GM21723 (cell line): ENCODE results near the gene ADGRB3.
"Not testable (repeated sequence)": the region's sequence is repeated elsewhere in the genome, so short reads cannot be mapped to it uniquely, and the experiment has no call there.

Experiments
- ATAC-seq: cut with Tn5 transposase; IDR thresholded peaks from one replicate; pipeline ENCODE4 v1.9.1; 2021; ENCODE audit warnings: mild to moderate bottlenecking, moderate library complexity; ENCODE audit not compliant: unreplicated experiment

ADGRB3 gene

DNA sequence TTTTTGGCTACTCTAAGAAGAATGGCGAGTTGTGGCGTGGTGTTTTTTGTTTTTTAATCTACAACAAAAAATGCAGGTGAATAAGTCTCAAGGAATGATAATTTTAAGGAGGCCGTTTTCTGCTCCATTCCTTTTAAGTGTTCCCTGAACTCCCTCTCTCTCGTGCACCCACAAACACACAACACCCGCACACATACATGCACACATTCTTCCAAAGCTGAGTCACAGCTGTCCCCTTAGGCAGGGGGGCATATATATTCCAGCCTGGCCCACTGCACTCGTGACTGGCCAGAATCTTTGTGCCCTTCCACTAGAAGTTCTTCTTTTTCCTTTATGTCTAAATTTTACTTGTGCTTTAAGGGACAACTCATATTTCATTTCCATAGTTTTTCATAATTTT, 756.0 kb downstream of the ADGRB3 start:
- ATAC-seq, result no peak

DNA sequence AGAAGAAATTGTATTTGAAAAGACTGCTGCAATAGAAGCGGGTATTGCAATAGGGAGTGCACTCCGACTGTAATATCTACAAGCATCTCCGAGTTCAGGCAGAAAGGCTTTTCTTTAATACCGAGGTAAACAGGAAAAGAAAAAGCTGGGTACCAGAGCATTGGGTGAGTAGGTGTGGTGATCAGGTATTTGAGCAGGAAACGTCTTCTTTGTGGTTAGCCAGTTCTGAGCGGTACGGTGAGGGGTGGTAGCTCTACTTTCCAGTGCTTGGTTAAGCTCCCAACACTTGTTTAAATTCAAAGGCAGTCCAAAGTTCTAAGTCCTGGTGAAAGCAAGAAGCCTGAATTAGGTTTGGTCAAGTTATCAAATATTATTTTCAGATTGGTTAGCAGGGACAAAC, 757.7 kb downstream of the ADGRB3 start:
- ATAC-seq, result no peak

DNA sequence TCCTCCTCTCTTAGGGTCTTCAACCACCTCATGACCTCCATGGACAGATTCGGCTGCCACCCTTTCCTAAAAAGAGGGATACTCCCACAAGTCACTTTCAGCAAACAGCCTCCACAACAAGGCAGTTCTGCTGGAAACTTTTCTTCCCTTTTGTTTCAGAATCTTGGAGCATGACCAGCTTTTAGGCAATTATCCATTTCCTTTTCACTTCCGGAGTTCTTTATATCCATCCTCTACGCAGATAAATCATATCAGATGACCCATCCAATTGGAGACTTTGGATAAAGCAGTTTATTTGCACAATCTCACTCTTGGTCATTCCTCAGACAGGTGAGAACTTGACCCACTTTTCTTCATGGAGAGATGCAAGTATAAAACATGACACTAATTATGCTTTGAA, 763.2 kb downstream of the ADGRB3 start:
- ATAC-seq, result no peak

DNA sequence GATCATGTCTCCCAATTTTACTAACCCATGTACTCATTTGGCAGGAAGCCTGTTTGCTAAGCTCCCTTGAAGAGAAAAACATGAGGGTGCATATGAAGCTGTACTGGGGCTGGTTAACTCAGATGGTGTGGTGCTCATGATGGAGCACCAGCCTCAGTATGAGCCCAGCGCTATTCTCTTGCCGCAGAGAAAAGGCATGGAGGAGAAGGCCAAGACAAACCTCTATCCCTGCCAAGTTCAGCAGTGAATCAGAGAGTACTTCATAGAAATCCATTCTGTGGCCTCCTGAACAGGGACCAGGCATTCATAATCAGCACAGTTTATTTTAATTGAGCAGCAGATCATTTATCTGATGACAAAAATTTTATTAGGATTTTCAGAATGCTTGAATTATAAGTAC, 763.6 kb downstream of the ADGRB3 start:
- no peak for ATAC-seq

DNA sequence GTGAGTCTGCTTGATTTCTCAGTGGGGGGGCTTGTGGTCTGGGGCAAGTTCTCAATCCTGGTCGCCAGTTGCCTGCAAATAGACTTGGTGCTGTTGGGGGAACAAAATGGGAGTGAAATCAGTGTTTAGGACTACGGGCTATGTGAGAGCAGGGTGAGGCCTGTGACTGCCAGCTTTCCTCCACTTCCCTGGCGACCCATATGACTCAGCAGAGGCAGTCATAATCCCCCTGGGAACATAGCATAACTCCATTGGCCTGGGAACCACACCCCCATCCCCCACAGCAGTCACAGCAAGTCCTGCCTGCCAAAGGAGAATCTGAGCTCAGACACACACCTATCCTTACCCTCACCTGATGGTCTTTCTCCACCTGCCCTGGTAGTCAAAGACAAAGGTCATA, 773.8 kb downstream of the ADGRB3 start:
- no peak for ATAC-seq

DNA sequence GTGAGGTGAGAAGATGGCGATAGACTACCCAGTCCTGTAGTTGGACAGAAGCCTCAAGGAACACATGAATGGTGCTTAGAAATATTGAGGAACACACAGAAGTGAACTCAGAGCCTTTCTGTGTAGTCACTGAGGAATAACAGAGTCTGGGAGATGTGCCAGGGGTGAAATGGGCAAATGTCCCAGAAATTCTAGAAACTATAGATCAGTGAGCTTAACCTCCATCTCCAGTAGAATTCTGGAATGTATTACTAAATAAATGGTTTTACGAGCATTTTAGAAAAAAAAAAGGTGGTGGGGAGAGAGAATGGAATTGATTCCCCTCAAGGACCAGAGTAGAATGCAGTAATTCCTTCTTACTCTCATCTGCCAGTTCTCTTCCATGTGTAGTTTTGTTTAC, 781.7 kb downstream of the ADGRB3 start:
- no peak for ATAC-seq

DNA sequence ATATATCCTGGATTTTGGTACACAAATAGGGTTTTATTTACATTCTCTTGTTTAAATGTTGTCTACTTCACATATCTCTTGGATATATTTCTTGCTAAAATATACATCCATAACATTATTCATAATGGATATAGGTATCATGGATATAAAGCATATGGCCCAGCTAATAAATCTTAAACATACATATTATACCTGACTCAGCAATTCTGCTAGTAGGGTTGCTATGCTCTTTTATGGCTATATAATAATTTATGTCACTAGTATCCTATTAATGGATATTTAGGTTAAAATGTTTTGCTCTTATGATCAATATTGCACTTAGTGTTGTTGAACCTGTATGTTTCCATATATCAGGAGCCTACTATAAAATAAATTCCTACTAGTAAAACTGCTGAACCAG, 786.2 kb downstream of the ADGRB3 start:
- ATAC-seq, result no peak

DNA sequence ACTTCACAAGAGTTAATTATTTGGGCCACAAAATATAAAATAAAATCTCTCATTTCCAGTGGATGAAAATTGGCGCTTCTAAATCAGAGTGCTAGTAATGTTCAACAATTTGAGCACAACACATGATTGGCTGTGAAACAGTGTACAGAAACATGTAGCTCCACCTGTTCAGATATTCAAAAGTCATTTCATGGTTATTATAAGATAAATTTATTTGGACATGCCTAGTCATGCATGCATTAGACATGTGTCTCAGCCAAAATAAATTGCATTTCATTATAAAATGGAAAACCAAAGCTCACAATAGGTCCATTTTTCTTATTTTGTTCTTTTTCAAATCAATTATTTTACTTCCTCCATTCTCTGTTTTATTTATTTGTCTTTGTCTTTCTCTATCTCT, 786.9 kb downstream of the ADGRB3 start:
- no peak for ATAC-seq

DNA sequence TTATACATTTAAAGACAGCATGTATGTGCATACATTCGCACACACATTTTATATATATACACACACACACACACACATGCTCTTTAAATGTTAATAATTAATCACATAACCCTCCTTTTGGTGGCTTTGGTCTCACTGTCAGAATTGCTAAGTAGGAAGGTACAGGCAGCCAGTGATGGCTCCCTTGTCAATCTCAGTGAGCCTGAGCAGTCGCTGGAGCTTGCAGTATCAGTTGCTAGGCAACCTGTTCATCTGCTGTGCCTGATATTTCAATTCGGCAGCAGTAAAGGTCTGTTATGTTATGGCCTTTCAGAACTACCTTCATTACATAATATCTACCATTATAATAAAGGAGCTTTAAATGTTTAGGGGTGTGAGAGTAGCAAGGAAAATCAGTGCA, 787.4 kb downstream of the ADGRB3 start:
- no peak for ATAC-seq

DNA sequence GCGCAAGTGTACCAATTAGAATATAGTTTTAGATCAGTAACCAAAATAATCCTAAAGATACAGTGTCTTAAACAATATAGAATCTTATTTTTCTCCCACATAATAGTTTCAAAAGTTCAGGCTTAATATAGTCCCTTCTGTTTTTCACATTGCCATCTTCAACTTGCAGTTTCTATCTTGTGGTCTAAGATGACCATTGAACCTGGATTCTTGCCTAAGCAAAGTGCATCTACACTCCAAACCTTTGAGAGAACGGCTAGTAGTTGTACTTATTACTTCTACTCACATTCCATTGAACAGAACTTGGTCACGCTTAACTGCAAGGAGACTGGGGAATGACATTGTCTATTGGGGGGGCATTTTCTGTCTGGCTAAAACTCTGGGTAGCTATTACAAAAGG, 788.7 kb downstream of the ADGRB3 start:
- no peak for ATAC-seq

DNA sequence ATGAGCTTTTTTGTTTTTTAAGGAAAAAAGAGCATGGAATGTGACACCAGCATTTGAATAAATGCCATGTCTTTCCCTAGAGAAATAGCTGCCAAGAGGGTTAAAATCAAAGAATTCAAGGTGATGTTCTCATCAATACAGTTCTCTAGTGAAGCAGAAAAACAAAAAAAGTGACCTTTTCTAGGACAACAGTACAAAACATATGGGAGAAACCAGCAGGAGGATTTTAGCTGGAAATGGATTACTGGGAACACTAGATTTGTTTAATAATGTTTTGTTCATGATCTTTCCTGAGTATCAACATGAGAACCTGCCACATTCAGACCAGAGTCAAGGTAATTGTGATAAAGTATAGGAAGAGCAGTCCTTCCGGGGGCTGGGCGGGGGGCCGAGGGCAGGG, 789.5 kb downstream of the ADGRB3 start:
- ATAC-seq, result no peak

DNA sequence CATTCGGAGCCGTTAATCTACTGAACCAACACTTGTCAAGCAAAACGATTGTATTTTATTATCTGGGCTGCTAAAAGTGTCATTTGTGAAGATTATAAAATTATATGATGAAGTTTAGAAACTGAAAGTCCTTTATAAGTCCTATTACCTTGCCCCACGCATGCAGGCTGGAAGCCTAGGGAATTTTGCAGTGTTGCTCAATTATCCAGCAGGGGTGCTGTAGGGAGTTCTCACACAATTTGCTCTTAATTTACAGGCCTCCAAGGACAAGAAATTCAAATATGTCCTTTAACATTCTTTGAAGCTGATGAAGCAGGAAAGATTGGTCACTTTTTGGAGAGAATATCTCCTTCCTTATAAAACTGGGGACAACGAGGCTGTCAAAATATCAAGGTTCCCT, 792.8 kb downstream of the ADGRB3 start:
- no peak for ATAC-seq

DNA sequence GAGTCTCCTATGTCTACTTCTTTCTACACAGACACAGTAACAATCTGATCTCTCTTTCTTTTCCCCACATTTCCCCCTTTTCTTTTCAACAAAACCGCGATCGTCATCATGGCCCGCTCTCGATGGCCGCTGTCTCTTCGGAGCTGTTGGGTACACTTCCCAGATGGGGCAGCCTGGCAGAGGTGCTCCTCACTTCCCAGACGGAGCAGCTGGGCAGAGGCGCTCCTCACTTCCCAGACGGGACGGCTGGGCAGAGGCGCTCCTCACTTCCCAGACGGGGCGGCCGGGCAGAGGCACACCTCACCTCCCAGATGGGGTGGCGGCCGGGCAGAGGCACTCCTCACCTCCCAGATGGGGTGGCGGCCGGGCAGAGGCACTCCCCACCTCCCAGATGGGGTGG, 797.1 kb downstream of the ADGRB3 start:
- not testable (repeated sequence) for ATAC-seq

DNA sequence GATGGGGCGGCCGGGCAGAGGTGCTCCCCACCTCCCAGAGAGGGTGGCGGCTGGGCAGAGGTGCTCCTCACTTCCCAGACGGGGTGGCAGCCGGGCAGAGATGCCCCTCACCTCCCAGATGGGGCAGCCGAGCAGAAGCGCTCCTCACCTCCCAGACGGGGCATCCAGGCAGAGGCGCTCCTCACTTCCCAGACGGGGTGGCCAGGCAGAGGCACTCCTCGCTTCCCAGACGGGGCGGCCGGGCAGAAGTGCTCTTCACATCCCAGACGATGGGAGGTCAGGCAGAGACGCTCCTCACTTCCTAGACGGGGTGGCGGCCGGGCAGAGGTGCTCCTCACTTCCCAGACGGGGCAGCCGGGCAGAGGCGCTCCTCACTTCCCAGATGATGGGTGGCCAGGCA, 798.0 kb downstream of the ADGRB3 start:
- not testable (repeated sequence) for ATAC-seq

DNA sequence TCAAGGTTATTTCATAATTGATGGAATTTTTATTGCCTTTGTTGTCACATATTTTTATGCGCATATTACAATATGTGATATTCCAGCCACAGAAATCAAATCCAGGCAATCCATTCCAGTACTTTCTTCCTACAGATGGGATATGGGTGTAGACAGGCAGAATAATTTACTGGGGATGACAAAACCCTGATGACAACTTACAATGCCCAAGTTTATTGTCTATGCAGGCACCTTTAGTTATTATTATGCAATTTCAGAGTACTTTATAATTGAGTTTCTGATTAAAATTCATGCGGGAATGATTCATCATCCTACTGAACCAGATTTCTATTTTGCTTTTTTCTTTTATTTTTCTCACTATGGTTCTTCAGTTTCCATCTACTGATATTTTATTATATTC, 803.0 kb downstream of the ADGRB3 start:
- ATAC-seq, result no peak
